Upper lobe of left lung (tissue), 6 donors: Measurements from ENCODE around the gene SNTG2. TPM values are rescaled to one million over a fixed set of nuclear protein-coding genes. Genes with fewer than 3 reads are reported as not detected.
"Not testable (repeated sequence)": the region's sequence is repeated elsewhere in the genome, so short reads cannot be mapped to it uniquely, and the experiment has no call there.

Experiments used
- ATAC-seq, 2 donors: fragments of 200-7000 bp; cut with Tn5 transposase; one replicate each; pipeline ENCODE4 v1.9.1; 2022; ENCODE audit warnings: mild to moderate bottlenecking in 2 of 2, moderate library complexity in 2 of 2; ENCODE audit not compliant: low FRiP score in 2 of 2
- DNase-seq, 2 donors: peaks; one replicate each; pipeline ENCODE4 v3.0.0-alpha.2; 2019 to 2020
- H3K27ac ChIP-seq, 4 donors: fragments of 200-600 bp; sonication (generic); one replicate each; pipeline ENCODE4 v1.5.1; 2016 to 2019
- H3K27me3 ChIP-seq, 4 donors: fragments of 200-600 bp; sonication (generic); one replicate each; pipeline ENCODE4 v1.5.1; 2017 to 2019
- H3K36me3 ChIP-seq, 4 donors: fragments of 200-600 bp; sonication (generic); one replicate each; pipeline ENCODE4 v1.5.1; 2016 to 2019
- H3K4me1 ChIP-seq, 4 donors: fragments of 200-600 bp; sonication (generic); one replicate each; pipeline ENCODE4 v1.5.1; 2018 to 2019
- H3K4me3 ChIP-seq, 4 donors: fragments of 200-600 bp; sonication (generic); one replicate each; pipeline ENCODE4 v1.5.1; 2017 to 2019; ENCODE audit warnings: mild to moderate bottlenecking in 2 of 4, moderate library complexity in 1 of 4
- H3K9me3 ChIP-seq, 4 donors: fragments of 200-600 bp; sonication (generic); one replicate each; pipeline ENCODE4 v1.5.1; 2018 to 2019
- CTCF ChIP-seq, 6 experiments: fragments of 450-650 bp in 4 of 6; fragments of 200-600 bp in 2 of 6; sonication (generic) in 2 of 6; IDR thresholded peaks; one replicate each; pipeline ENCODE4 v1.5.1; 2016 to 2019; ENCODE audit warnings: antibody characterized with exemption in 6 of 6
- EP300 ChIP-seq, 4 donors: sonication (generic); formaldehyde crosslinking; IDR thresholded peaks; one replicate each; pipeline ENCODE4 v1.5.1; 2017; ENCODE audit warnings: antibody characterized with exemption in 4 of 4, control low read depth in 2 of 4
- POLR2A ChIP-seq, 4 donors: fragments of 450-650 bp; IDR thresholded peaks; one replicate each; pipeline ENCODE4 v1.5.1; 2016 to 2017; ENCODE audit warnings: antibody characterized with exemption in 4 of 4, mild to moderate bottlenecking in 2 of 4
- POLR2AphosphoS5 ChIP-seq, 2 donors: sonication (generic); formaldehyde crosslinking; IDR thresholded peaks; one replicate each; pipeline ENCODE4 v1.5.1; 2017; ENCODE audit warnings: antibody characterized with exemption in 2 of 2
- WGBS, 2 donors: methylation state at CpG; one replicate each; pipeline ENCODE4 v1.1.5; 2017 to 2018; 5-methylcytosine and 5-hydroxymethylcytosine counted together
- total RNA-seq, 6 donors: library from RNA; depleted of rRNA in 4 of 6; stranded (reverse); fragments of >200 nt in 4 of 6; gene quantifications; one replicate each; pipeline versions ENCODE4 v1.1.0 to v1.2.1, GENCODE V29; 2016 to 2021
- donor health status: DM: no; HTN: no; CAD: no; lungs with moderate emphysema.
- donor health status: DM: no; HTN: yes; CAD: no; lungs with severe emphysema.

Gene SNTG2
- total RNA-seq, 6 donors from 2014 or later, result 1.1 to 13.6 (median 3.0) TPM

GRCh38 chr2:1132328-1132969, 181.8 kb downstream of the SNTG2 start:
- no peak for TF ChIP-seq CTCF (IDR thresholded peaks at IDR 0.05)
- TF ChIP-seq POLR2AphosphoS5 (IDR thresholded peaks at IDR 0.05), result no peak
- no peak for TF ChIP-seq EP300 (IDR thresholded peaks at IDR 0.05)
- TF ChIP-seq POLR2A (IDR thresholded peaks at IDR 0.05), result no peak
- H3K4me1 ChIP-seq, result peaks cover 0 to 3% (median 0%) of the 10 kb centered on the region in 4 donors
- no peaks in the 10 kb centered on the region for H3K9me3 ChIP-seq
- no peaks in the 10 kb centered on the region for H3K27me3 ChIP-seq
- DNase-seq (no peak), ATAC-seq (peak in 1 of 2 donors; percentile 37)
- WGBS, 2 donors, result 76 to 78% methylated on average over 14 of the region's 14 CpGs
- no peak overlapping the region for H3K4me3 ChIP-seq
- H3K36me3 ChIP-seq, result no peaks in the 10 kb centered on the region
- H3K27ac ChIP-seq, result no peak overlapping the region

GRCh38 chr2:1133896-1134295, 183.2 kb downstream of the SNTG2 start:
- not testable (repeated sequence) for H3K36me3 ChIP-seq, H3K4me1 ChIP-seq, ATAC-seq, DNase-seq, H3K4me3 ChIP-seq, H3K27me3 ChIP-seq, H3K9me3 ChIP-seq, H3K27ac ChIP-seq
- 67 to 77% methylated on average over 16 of the region's 16 CpGs for WGBS, 2 donors

GRCh38 chr2:1134629-1135028, 184.0 kb downstream of the SNTG2 start:
- H3K4me1 ChIP-seq, result peaks cover 0 to 3% (median 0%) of the 10 kb centered on the region in 4 donors
- no peak overlapping the region for H3K4me3 ChIP-seq
- DNase-seq, result peak in 1 of 2 donors; percentile 61
- 95 to 98% methylated on average over 7 to 20 of the region's 20 CpGs for WGBS, 2 donors
- no peaks in the 10 kb centered on the region for H3K9me3 ChIP-seq
- no peak for ATAC-seq
- no peak for TF ChIP-seq EP300 (IDR thresholded peaks at IDR 0.05)
- no peak for TF ChIP-seq CTCF (IDR thresholded peaks at IDR 0.05)
- no peak for TF ChIP-seq POLR2A (IDR thresholded peaks at IDR 0.05)
- no peak for TF ChIP-seq POLR2AphosphoS5 (IDR thresholded peaks at IDR 0.05)
- no peaks in the 10 kb centered on the region for H3K36me3 ChIP-seq
- no peaks in the 10 kb centered on the region for H3K27me3 ChIP-seq
- H3K27ac ChIP-seq, result no peak overlapping the region

GRCh38 chr2:1136067-1136466, 185.4 kb downstream of the SNTG2 start:
- Histone ChIP-seq H3K27ac (no peak overlapping the region), H3K36me3 (no peaks in the 10 kb centered on the region), H3K9me3 (no peaks in the 10 kb centered on the region), H3K27me3 (no peaks in the 10 kb centered on the region), H3K4me1 (peaks cover 0 to 3% (median 0%) of the 10 kb centered on the region in 4 donors), H3K4me3 (no peak overlapping the region)
- DNase-seq, result no peak
- TF ChIP-seq EP300 (IDR thresholded peaks at IDR 0.05) (no peak), POLR2A (IDR thresholded peaks at IDR 0.05) (no peak), CTCF (IDR thresholded peaks at IDR 0.05) (no peak), POLR2AphosphoS5 (IDR thresholded peaks at IDR 0.05) (no peak)
- WGBS, 2 donors, result 67 to 71% methylated on average over 7 of the region's 7 CpGs
- ATAC-seq, result no peak

- no peak overlapping the region for H3K4me3 ChIP-seq
- no peaks in the 10 kb centered on the region for H3K9me3 ChIP-seq
- ATAC-seq (no peak), DNase-seq (no peak)
- H3K36me3 ChIP-seq, result no peaks in the 10 kb centered on the region
- TF ChIP-seq EP300 (IDR thresholded peaks at IDR 0.05) (peak in 1 of 4 donors; percentile 26), CTCF (IDR thresholded peaks at IDR 0.05) (no peak), POLR2A (IDR thresholded peaks at IDR 0.05) (no peak), POLR2AphosphoS5 (IDR thresholded peaks at IDR 0.05) (no peak)
- no peaks in the 10 kb centered on the region for H3K27me3 ChIP-seq
- H3K4me1 ChIP-seq, result peaks cover 0 to 3% (median 0%) of the 10 kb centered on the region in 4 donors
- WGBS, 2 donors, result 32 to 39% methylated on average over 7 of the region's 7 CpGs
- no peak overlapping the region for H3K27ac ChIP-seq
Measured at GRCh38 chr2:1136846-1137245, 186.2 kb downstream of the SNTG2 start.
